K562 (cell line): ENCODE measurements around the gene BARHL2. TPM values are rescaled to one million over a fixed set of nuclear protein-coding genes. Genes with fewer than 3 reads are reported as not detected.

Source experiments
- ATAC-seq: fragments of 200-7000 bp; cut with Tn5 transposase; 3 replicates; pipeline ENCODE4 v1.9.1; 2020; ENCODE audit warnings: moderate library complexity
- BruUV-seq: library from RNA; stranded (reverse); fragments of 400-500 nt; replicated peaks from 2 replicates; lab custom pipeline; 2021; lab: Mats Ljungman, UMichigan
- CTCF ChIA-PET: fragments of 300-600 bp; formaldehyde crosslinking; extraction: SDS; loops from one replicate; lab custom pipeline; 2021; ENCODE audit warnings: low intra/inter-chr PET ratio; lab: Yijun Ruan, JAX
- POLR2A ChIA-PET: fragments of 300-600, 350-650 bp; sonication (Branson Sonifier 250); formaldehyde crosslinking; extraction: SDS; loops from one replicate; lab custom pipeline; 2021; ENCODE audit warnings: antibody characterized with exemption, inconsistent platforms; lab: Yijun Ruan, JAX
- DNase-seq, 4 experiments: peaks; one replicate each; pipeline versions ENCODE4 v3.0.0 to v3.0.0-alpha.2; 2011 to 2018; ENCODE audit warnings: low spot score in 3 of 4, mixed read lengths in 3 of 4; ENCODE audit errors: extremely low read depth in 1 of 4
- FAIRE-seq: peaks from 2 replicates; lab custom pipeline; 2011; peaks lifted over from hg19 to GRCh38; lab: Jason Lieb, UNC
- H2AFZ ChIP-seq: 2 replicates; pipeline ENCODE4 v1.6.0; 2011; ENCODE audit warnings: low read depth, low read length, control low read depth, inconsistent platforms
- H3K27ac ChIP-seq: fragments of 200-600 bp; 3 replicates; pipeline ENCODE4 v1.8.0; 2011; ENCODE audit warnings: low read depth, mild to moderate bottlenecking, control low read depth, inconsistent platforms, low read length, moderate library complexity, mixed read lengths; ENCODE audit errors: extremely low read depth
- H3K27me3 ChIP-seq, 2 experiments: fragments of 300-600 bp in 1 of 2; 2 replicates in 1 of 2; 3 replicates in 1 of 2; pipeline versions ENCODE4 v1.6.0 to v1.8.0; 2011; ENCODE audit warnings: inconsistent platforms in 2 of 2, low read length in 2 of 2, mild to moderate bottlenecking in 1 of 2, mixed read lengths in 1 of 2, moderate library complexity in 1 of 2; ENCODE audit not compliant: control insufficient read depth in 2 of 2, insufficient read depth in 2 of 2
- H3K36me3 ChIP-seq: fragments of 300-600 bp; 3 replicates; pipeline ENCODE4 v1.8.0; 2011; ENCODE audit warnings: mild to moderate bottlenecking, low read length, inconsistent platforms; ENCODE audit not compliant: control insufficient read depth, insufficient read depth
- H3K4me1 ChIP-seq, 2 experiments: fragments of 200-600 bp in 1 of 2; replicated peaks in 1 of 2; 2 replicates in 1 of 2; 3 replicates in 1 of 2; pipeline versions ENCODE4 v1.5.1 to v1.8.0; 2011; ENCODE audit warnings: inconsistent platforms in 2 of 2, low read length in 2 of 2, mild to moderate bottlenecking in 1 of 2, mixed read lengths in 1 of 2, moderate library complexity in 1 of 2; ENCODE audit not compliant: control insufficient read depth in 2 of 2, insufficient read depth in 2 of 2
- H3K4me2 ChIP-seq: 2 replicates; pipeline ENCODE4 v1.6.1; 2011; ENCODE audit warnings: low read length, control low read depth, inconsistent platforms, mixed read lengths; ENCODE audit not compliant: insufficient read depth
- H3K4me3 ChIP-seq: fragments of 200-600 bp; sonication (generic), shearing (Covaris generic); 2 replicates; pipeline ENCODE4 v1.5.1; 2016; ENCODE audit warnings: control low read depth, inconsistent platforms
- H3K79me2 ChIP-seq: fragments of 200-600 bp; 3 replicates; pipeline ENCODE4 v1.8.0; 2011; ENCODE audit warnings: low read length, inconsistent platforms; ENCODE audit not compliant: control insufficient read depth, insufficient read depth
- H3K9ac ChIP-seq, 2 experiments: 2 replicates each; pipeline versions ENCODE4 v1.6.0 to v1.6.1; 2011; ENCODE audit warnings: low read depth in 2 of 2, low read length in 2 of 2, control low read depth in 1 of 2, inconsistent platforms in 1 of 2, mild to moderate bottlenecking in 1 of 2, mixed read lengths in 1 of 2; ENCODE audit not compliant: insufficient read depth in 1 of 2
- H3K9me1 ChIP-seq: one replicate; pipeline ENCODE4 v1.6.0; 2011; ENCODE audit warnings: inconsistent platforms, mild to moderate bottlenecking, low read length, moderate library complexity; ENCODE audit not compliant: control insufficient read depth, insufficient read depth
- H3K9me3 ChIP-seq: replicated peaks from 2 replicates; pipeline ENCODE4 v1.5.1; 2011; ENCODE audit warnings: low read depth, low read length, inconsistent platforms; ENCODE audit not compliant: control insufficient read depth, insufficient read depth
- H4K20me1 ChIP-seq: replicated peaks from 2 replicates; pipeline ENCODE4 v1.6.1; 2011; ENCODE audit warnings: low read length, inconsistent platforms, mixed read lengths; ENCODE audit not compliant: control insufficient read depth, insufficient read depth
- CEBPB ChIP-seq: fragments of 450-650 bp; IDR thresholded peaks from 2 replicates; pipeline ENCODE4 v1.6.1; 2016; ENCODE audit warnings: missing genetic modification characterization, missing compliant biosample characterization
- CLOCK ChIP-seq: fragments of 250-450 bp; sonication (Bioruptor Pico); IDR thresholded peaks from 2 replicates; pipeline ENCODE4 v1.4.0; 2020; ENCODE audit warnings: mild to moderate bottlenecking, moderate library complexity, borderline replicate concordance
- E2F3 ChIP-seq: fragments of 250-450 bp; sonication (Bioruptor Pico); IDR thresholded peaks from 2 replicates; pipeline ENCODE4 v1.4.0; 2020; ENCODE audit warnings: mild to moderate bottlenecking
- ETV1 ChIP-seq: fragments of 450-650 bp; conservative IDR thresholded peaks from 2 replicates; pipeline ENCODE4 v1.6.1; 2016; ENCODE audit warnings: missing genetic modification characterization, control low read depth, low read depth, missing compliant biosample characterization
- HDAC2 ChIP-seq: fragments of 450-650 bp; IDR thresholded peaks from 2 replicates; pipeline ENCODE4 v1.6.1; 2016; ENCODE audit warnings: mild to moderate bottlenecking
- HMGN3 ChIP-seq: IDR thresholded peaks from 2 replicates; pipeline ENCODE4 v1.6.1; 2011; ENCODE audit warnings: borderline replicate concordance, low read depth, mild to moderate bottlenecking, mixed read lengths, low read length; ENCODE audit not compliant: insufficient read length; ENCODE audit errors: extremely low read depth
- JUNB ChIP-seq: fragments of 450-650 bp; formaldehyde crosslinking; conservative IDR thresholded peaks from 2 replicates; pipeline ENCODE4 v1.4.0; 2020; ENCODE audit warnings: mild to moderate bottlenecking
- SREBF2 ChIP-seq: sonication (generic); formaldehyde crosslinking; IDR thresholded peaks from 2 replicates; pipeline ENCODE4 v1.4.0; 2020; ENCODE audit warnings: mild to moderate bottlenecking, missing genetic modification reagents
- ZFX ChIP-seq: sonication (generic); formaldehyde crosslinking; IDR thresholded peaks from 2 replicates; pipeline ENCODE4 v1.8.0; 2022; ENCODE audit warnings: mild to moderate bottlenecking, missing genetic modification reagents, moderate library complexity
- ZNF24 ChIP-seq: fragments of 450-650 bp; IDR thresholded peaks from 2 replicates; pipeline ENCODE4 v1.6.1; 2016
- WGBS: fragments of 100-300 bp; shearing (Covaris generic); methylation state at CpG from one replicate; pipeline ENCODE4 v1.1.6; 2016; ENCODE audit warnings: low coverage, mixed read lengths; ENCODE audit not compliant: insufficient coverage; ENCODE audit errors: missing lambda C conversion rate; 5-methylcytosine and 5-hydroxymethylcytosine counted together
- in situ Hi-C: fragments of 300-500 bp; cut with MboI; formaldehyde crosslinking; loops from 4 replicates; pipeline ENCODE4 v1.15.0; 2018; ENCODE audit warnings: inconsistent platforms, mixed read lengths
- intact Hi-C: fragments of 100-400 bp; cut with micrococcal nuclease; formaldehyde crosslinking; loops from 2 replicates; pipeline ENCODE4 v1.14.2; 2022
- polyA plus RNA-seq, 8 experiments: library from polyadenylated mRNA; depleted of rRNA in 4 of 8; stranded (reverse) in 5 of 8; unstranded in 3 of 8; fragments of >200 nt; fragmentation: Nextera tagmentation in 2 of 8; fragmentation: Illumina TruSeq in 1 of 8; extraction: Ambion mirVana in 2 of 8; extraction: Trizol in 1 of 8; gene quantifications; 2 replicates each; pipeline versions ENCODE4 v1.2.1 to v1.2.3, GENCODE V29; 2011 to 2014; ENCODE audit warnings: inconsistent platforms in 1 of 8, missing spikeins in 1 of 8
- total RNA-seq, 7 experiments: library from RNA; depleted of rRNA in 6 of 7; stranded (reverse); fragments of >200 nt in 6 of 7; fragmentation: Illumina TruSeq in 2 of 7; extraction: Trizol in 2 of 7; gene quantifications; 2 replicates each; pipeline versions ENCODE4 v1.2.1 to v1.2.3, GENCODE V29; 2011 to 2021; ENCODE audit warnings: low replicate concordance in 1 of 7
- TF ChIP-seq, protein P1 (sequence below), 2 experiments: IDR thresholded peaks in 1 of 2; conservative IDR thresholded peaks in 1 of 2; 2 replicates each; pipeline ENCODE4 v1.6.1; 2016; ENCODE audit warnings: low read depth in 2 of 2, mild to moderate bottlenecking in 1 of 2, missing compliant biosample characterization in 1 of 2, missing genetic modification characterization in 1 of 2, moderate library complexity in 1 of 2

BARHL2 gene
- total and polyA plus RNA-seq, 9 of the 15 experiments (the other 6 are each of a cell fraction or from before 2014, with no cell fraction given): 0.06 to 0.11 (median 0.09) TPM; not detected in 6

DNA sequence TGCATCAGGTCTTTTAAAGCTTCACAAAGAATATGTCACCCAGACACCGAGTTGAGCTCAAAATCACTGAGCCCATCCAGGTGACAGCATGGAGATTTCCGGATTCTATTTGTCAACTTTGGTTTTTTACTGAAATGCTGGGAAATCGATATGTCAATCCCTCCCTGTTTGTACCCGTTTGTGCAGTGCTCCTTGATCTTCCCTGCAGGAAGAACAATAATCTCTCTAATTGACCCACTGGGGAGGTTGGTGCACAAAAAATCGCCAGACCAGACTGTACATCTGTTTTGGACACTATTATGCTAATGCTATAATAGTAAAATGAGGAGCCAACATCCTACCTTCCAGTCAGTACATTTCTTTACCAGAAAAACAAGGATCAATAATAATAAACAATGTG lies 1.8 kb downstream of the BARHL2 start:
- H3K4me3 ChIP-seq: no peak overlapping the region
- no peaks in the 10 kb centered on the region for H3K9me1 ChIP-seq
- H3K27ac ChIP-seq: no peak overlapping the region
- H3K4me1 ChIP-seq: peaks cover 0 to 41% of the 10 kb centered on the region in 2 experiments; a peak in 3 of 5 replicates
- DNase-seq (no peak), FAIRE-seq (no peak), ATAC-seq (no peak)
- no peaks in the 10 kb centered on the region for H3K9me3 ChIP-seq
- intact Hi-C loops (no loop called here), in situ Hi-C loops (no loop called here)
- no peaks in the 10 kb centered on the region for H3K36me3 ChIP-seq
- no peak overlapping the region for H3K9ac ChIP-seq
- no peaks in the 10 kb centered on the region for H3K79me2 ChIP-seq
- no peak for TF ChIP-seq HDAC2
- no peak for TF ChIP-seq ZFX (CRISPR knock-in tag)
- no peak for TF ChIP-seq JUNB (CRISPR knock-in tag)
- TF ChIP-seq E2F3 (CRISPR knock-in tag): no peak
- TF ChIP-seq ZNF24: no peak
- no peak for TF ChIP-seq HMGN3
- TF ChIP-seq CEBPB (tag): no peak
- CTCF ChIA-PET: no interaction called here
- no peak overlapping the region for H3K4me2 ChIP-seq
- H4K20me1 ChIP-seq: no peaks in the 10 kb centered on the region
- 0% methylated on average over 5 of the region's 5 CpGs for WGBS
- BruUV-seq: no TSS peak
- POLR2A ChIA-PET: interaction anchor here (0.6 to 1.2 kb wide), 3 partner anchors 8 to 130 kb away, joined by 3 read pairs; no protein-coding TSS in a partner anchor
- no peak overlapping the region for H2AFZ ChIP-seq
- H3K27me3 ChIP-seq: peaks cover 51 to 58% of the 10 kb centered on the region in 2 experiments

- CTCF ChIA-PET: no interaction called here
- intact Hi-C loops: no loop called here
- Histone ChIP-seq H2AFZ (no peak overlapping the region), H3K4me3 (no peak overlapping the region), H3K9ac (no peak overlapping the region), H3K4me2 (no peak overlapping the region), H3K79me2 (no peaks in the 10 kb centered on the region), H3K27me3 (peaks cover 56 to 66% of the 10 kb centered on the region in 2 experiments), H3K4me1 (peaks cover 0 to 38% of the 10 kb centered on the region in 2 experiments; a peak in 3 of 5 replicates), H3K9me1 (no peaks in the 10 kb centered on the region), H3K9me3 (no peaks in the 10 kb centered on the region), H3K27ac (no peak overlapping the region), H4K20me1 (no peaks in the 10 kb centered on the region), H3K36me3 (no peaks in the 10 kb centered on the region)
- ATAC-seq (no peak), DNase-seq (no peak), FAIRE-seq (no peak)
- WGBS: 3% methylated on average over 14 of the region's 14 CpGs
- BruUV-seq: no TSS peak
- in situ Hi-C loops: no loop called here
- POLR2A ChIA-PET: interaction anchor here (0.6 to 1.3 kb wide), 2 partner anchors 131 to 307 kb away, joined by 3 read pairs; partner anchors contain the start of gene ZNF644
- TF ChIP-seq, protein P1, sequence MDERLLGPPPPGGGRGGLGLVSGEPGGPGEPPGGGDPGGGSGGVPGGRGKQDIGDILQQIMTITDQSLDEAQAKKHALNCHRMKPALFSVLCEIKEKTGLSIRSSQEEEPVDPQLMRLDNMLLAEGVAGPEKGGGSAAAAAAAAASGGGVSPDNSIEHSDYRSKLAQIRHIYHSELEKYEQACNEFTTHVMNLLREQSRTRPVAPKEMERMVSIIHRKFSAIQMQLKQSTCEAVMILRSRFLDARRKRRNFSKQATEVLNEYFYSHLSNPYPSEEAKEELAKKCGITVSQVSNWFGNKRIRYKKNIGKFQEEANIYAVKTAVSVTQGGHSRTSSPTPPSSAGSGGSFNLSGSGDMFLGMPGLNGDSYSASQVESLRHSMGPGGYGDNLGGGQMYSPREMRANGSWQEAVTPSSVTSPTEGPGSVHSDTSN (CRISPR knock-in tag; IDR thresholded peaks at IDR 0.05; ENCODE audit: low read depth): no peak
- TF ChIP-seq, protein P1 (tag; conservative IDR thresholded peaks at IDR 0.05; ENCODE audit: low read depth): no peak
- TF ChIP-seq SREBF2 (CRISPR knock-in tag): no peak
- no peak for TF ChIP-seq CLOCK (CRISPR knock-in tag)
- no peak for TF ChIP-seq ETV1 (tag)
Measured at GRCh38 chr1:90714521-90714951, 2.6 kb downstream of the BARHL2 start.
